Measurements from ENCODE around the gene AVP. TPM values are rescaled to one million over a fixed set of nuclear protein-coding genes. Genes with fewer than 3 reads are reported as not detected.
A peak's percentile ranks its signal among the peaks of the same experiment; 100 is the strongest.

AVP gene
- polyA plus RNA-seq, 12 donors = 0.24 TPM; not detected in 11

GRCh38 chr20:3109350-3110302 lies 25.1 kb upstream of the AVP start:
- DNase-seq = no peak

- no peak for DNase-seq
Measured at GRCh38 chr20:3107464-3108025, 23.0 kb upstream of the AVP start.

GRCh38 chr20:3106658-3107463 lies 22.3 kb upstream of the AVP start:
- DNase-seq = no peak

GRCh38 chr20:3106185-3106584 lies 21.7 kb upstream of the AVP start:
- DNase-seq = no peak

- DNase-seq = no peak
Measured at GRCh38 chr20:3105256-3106137, 21.0 kb upstream of the AVP start.

GRCh38 chr20:3103369-3104032 lies 19.0 kb upstream of the AVP start:
- no peak for DNase-seq

GRCh38 chr20:3102575-3103368 lies 18.2 kb upstream of the AVP start:
- no peak for DNase-seq

GRCh38 chr20:3101737-3102574 lies 17.4 kb upstream of the AVP start:
- DNase-seq = no peak

GRCh38 chr20:3101251-3101650 lies 16.7 kb upstream of the AVP start:
- DNase-seq = no peak

GRCh38 chr20:3100480-3100879 lies 16.0 kb upstream of the AVP start:
- no peak for DNase-seq

GRCh38 chr20:3094848-3095629 lies 10.5 kb upstream of the AVP start:
- DNase-seq = no peak

- DNase-seq = no peak
Measured at GRCh38 chr20:3093861-3094361, 9.4 kb upstream of the AVP start.

GRCh38 chr20:3092611-3093379 lies 8.3 kb upstream of the AVP start:
- DNase-seq = peak; percentile 43

- no peak for DNase-seq
Measured at GRCh38 chr20:3090565-3090964, 6.0 kb upstream of the AVP start.

- no peak for DNase-seq
Measured at GRCh38 chr20:3088031-3088430, 3.5 kb upstream of the AVP start.

GRCh38 chr20:3085571-3086072 lies 1.1 kb upstream of the AVP start:
- DNase-seq = no peak

- DNase-seq = no peak
Measured at GRCh38 chr20:3084986-3085360, 449 bp upstream of the AVP start.
